ENCODE measurements around the gene PLXNA2. TPM values are rescaled to one million over a fixed set of nuclear protein-coding genes. Genes with fewer than 3 reads are reported as not detected.

Gene PLXNA2
- total RNA-seq, 2 experiments from 2014 or later = 0.15 to 0.26 TPM

DNA sequence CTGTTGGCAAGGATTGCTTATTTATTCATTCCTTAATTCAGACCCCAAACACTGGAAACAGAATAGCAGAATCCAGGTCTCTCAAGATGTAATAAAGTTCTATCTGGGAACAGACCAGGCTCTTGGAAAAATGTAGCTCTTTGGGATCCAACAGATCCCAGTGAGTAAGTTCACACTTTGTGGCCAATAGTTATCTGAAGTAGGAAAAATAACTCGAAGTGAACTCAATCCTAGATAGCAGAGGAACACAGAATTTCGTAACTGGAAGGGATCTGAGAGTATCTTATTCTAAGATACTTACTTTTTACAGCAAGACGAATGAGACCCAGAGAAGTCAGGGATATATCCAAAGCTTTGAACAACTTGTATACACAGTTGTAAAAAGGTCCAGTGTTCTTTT is 182.6 kb downstream of the PLXNA2 start:
- Mint-ChIP-seq H3K27me3 (peaks cover 13% of the 10 kb centered on the region), H3K9me3 (ENCODE audit: low read depth) (no peaks in the 10 kb centered on the region), H3K4me1 (no peaks in the 10 kb centered on the region), H3K36me3 (no peaks in the 10 kb centered on the region), H3K27ac (no peak overlapping the region), H3K4me3 (no peak overlapping the region)
- CTCF ChIA-PET = no interaction called here
- ATAC-seq = no peak
- no peak for DNase-seq

DNA sequence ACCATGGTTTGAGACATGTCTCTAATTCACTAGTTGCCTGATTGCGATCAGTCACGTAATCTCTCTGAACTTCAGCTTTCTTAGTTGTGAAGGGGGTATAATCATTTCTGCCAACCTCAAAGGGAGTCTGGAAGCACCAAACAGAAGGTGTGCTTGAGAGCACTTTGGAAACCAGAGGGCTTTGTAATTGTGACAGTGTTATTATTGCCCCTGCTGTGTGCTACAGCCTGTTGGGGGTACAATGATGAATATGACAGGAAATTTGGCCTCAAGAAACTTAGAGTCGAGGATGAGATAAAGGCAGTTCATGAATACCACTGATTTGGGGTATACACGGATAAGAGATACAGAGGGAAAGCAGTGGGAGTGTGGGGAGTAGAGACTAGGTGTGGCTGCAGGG is 183.1 kb downstream of the PLXNA2 start:
- H3K4me3 Mint-ChIP-seq = no peak overlapping the region
- ATAC-seq (no peak), DNase-seq (no peak)
- no peaks in the 10 kb centered on the region for H3K4me1 Mint-ChIP-seq
- CTCF ChIA-PET = no interaction called here
- no peak overlapping the region for H3K27ac Mint-ChIP-seq
- no peaks in the 10 kb centered on the region for H3K9me3 Mint-ChIP-seq (ENCODE audit: low read depth)
- H3K36me3 Mint-ChIP-seq = no peaks in the 10 kb centered on the region
- H3K27me3 Mint-ChIP-seq = peaks cover 16% of the 10 kb centered on the region

DNA sequence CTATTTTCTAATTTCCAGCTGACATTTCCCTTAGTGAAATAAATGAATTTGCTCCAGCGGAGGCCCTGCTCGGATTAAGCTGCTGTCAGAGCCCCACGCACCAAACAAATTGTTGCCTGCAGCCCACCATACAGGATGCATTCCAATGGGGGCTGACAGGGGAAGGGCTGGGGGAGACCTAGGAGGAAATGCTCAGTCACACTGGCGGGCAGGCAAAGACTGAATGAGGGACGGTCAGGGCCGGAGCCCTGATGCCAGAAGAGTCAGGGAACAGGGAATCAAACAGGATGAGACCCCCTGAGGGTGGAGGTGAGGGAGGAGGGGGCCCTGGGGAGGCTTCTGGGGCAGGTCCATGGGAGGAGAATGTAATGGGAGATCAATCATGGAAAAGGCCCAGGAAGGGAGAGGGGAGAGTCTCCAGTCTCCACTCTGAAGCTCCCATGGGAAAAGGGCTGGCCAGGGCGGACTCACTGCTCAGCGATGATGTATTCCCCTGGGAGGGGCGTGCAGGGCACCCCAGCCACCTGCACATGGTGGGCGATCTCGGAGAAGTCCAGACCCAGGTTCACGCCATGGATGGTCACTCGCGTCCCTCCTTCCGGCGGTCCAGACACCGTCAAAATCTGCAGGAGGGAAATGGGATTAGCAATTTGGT is 183.8 kb downstream of the PLXNA2 start:
- no peaks in the 10 kb centered on the region for H3K36me3 Mint-ChIP-seq
- CTCF ChIA-PET = no interaction called here
- H3K27me3 Mint-ChIP-seq = peaks cover 18% of the 10 kb centered on the region
- no peaks in the 10 kb centered on the region for H3K4me1 Mint-ChIP-seq
- no peaks in the 10 kb centered on the region for H3K9me3 Mint-ChIP-seq (ENCODE audit: low read depth)
- H3K27ac Mint-ChIP-seq = no peak overlapping the region
- H3K4me3 Mint-ChIP-seq = no peak overlapping the region
- DNase-seq (no peak), ATAC-seq (no peak)

DNA sequence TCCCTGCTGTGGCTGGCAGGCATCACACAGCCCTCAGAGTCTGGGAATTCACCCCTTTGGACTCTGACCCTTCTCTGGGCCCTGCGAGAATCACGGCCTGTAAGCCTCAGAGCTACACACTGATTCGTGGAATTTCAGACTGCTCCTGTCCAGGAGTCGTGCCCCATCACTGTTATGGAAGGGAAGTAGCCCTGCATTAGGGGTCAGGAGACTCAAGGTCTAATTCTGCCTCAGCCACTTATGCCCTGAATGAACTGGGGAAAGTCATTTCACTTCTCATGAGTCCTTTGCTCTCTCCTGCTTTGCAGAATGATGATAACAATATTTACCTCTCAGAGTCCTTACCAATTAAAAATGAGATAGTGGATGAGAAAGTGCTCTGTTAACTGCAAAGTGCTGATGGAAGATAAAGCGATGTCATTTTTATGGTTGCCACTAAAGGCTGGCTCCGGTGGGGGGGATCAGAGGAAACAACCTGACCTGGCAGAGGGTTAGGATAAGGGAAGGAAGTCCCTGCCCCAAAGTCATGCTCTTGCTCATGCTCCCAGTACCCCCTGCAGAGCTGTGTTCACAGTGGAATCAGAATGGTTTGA is 184.7 kb downstream of the PLXNA2 start:
- H3K9me3 Mint-ChIP-seq (ENCODE audit: low read depth) = no peaks in the 10 kb centered on the region
- H3K27ac Mint-ChIP-seq = no peak overlapping the region
- H3K4me3 Mint-ChIP-seq = no peak overlapping the region
- peaks cover 18% of the 10 kb centered on the region for H3K27me3 Mint-ChIP-seq
- no peaks in the 10 kb centered on the region for H3K36me3 Mint-ChIP-seq
- CTCF ChIA-PET = no interaction called here
- DNase-seq (no peak), ATAC-seq (no peak)
- no peaks in the 10 kb centered on the region for H3K4me1 Mint-ChIP-seq

DNA sequence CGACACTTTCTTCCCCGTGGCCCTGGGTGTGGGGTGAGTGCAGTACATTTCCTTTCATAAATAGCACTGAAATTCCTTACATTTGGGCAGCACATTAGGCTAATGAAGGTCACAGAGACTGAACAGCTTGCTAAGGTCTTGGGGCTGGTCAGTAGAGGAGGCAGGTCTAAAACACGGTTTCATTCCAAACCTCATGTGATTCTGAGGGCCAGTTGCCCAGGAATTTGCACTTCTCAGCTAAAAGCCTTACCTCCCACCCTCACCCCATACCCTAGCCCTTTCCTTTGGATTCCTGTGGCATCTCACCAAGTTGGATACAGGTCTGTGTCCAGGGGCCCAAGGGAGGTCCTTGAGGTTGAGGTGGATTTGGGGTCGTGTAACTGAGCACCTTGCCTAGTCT is 185.4 kb downstream of the PLXNA2 start:
- CTCF ChIA-PET = no interaction called here

DNA sequence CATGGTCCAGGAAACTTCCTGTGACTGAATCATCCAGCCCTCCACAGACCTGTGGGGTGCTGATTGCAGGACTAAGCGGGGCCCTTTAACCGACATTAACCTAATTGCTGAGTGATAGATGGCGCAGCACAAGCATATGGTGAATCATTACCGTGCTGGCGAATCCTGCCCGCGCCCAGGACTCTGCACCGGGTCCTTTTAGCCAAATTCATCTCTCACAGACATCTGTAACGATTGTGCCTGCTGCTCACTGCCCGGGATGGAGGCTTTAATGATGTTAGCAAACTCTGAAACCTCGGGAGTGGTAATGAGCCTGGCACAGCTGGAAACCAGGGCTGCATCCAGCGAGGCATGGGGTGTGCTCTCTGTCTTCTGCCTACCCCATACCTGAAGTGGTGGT is 185.9 kb downstream of the PLXNA2 start:
- Mint-ChIP-seq H3K4me3 (no peak overlapping the region), H3K27me3 (peaks cover 18% of the 10 kb centered on the region), H3K4me1 (no peaks in the 10 kb centered on the region), H3K36me3 (no peaks in the 10 kb centered on the region), H3K9me3 (ENCODE audit: low read depth) (no peaks in the 10 kb centered on the region), H3K27ac (no peak overlapping the region)
- CTCF ChIA-PET = interaction anchor here (1.4 kb wide), 1 partner anchor 9 kb away, joined by 3 read pairs; no protein-coding TSS in a partner anchor
- DNase-seq (no peak), ATAC-seq (no peak)

More for the DNA sequence above, 185.4 kb downstream of the PLXNA2 start:
- Mint-ChIP-seq H3K4me1 (no peaks in the 10 kb centered on the region), H3K27me3 (peaks cover 18% of the 10 kb centered on the region), H3K4me3 (no peak overlapping the region), H3K27ac (no peak overlapping the region), H3K36me3 (no peaks in the 10 kb centered on the region), H3K9me3 (ENCODE audit: low read depth) (no peaks in the 10 kb centered on the region)
- ATAC-seq = no peak
- no peak for DNase-seq

DNA sequence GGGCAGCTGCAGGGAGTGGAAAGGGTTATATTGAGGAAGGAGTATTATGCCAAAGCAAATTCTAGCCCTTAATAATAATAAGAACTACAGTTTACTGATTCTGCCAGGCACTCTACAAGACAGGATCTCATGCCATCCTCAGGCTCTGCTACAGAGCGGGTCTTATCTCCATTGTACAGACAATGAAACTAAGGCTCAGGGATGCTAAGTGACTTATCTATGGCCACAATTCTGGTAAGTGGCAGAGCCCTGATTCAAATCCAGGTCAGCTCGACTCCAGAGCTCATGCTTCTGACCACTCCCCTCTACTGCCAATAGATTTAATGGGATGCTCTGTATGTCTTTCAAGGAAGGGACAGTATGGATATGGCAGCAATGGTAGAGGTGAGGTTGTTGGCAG is 187.1 kb downstream of the PLXNA2 start:
- CTCF ChIA-PET = interaction anchor here (1.4 kb wide), 1 partner anchor 10 kb away, joined by 3 read pairs; no protein-coding TSS in a partner anchor
- Mint-ChIP-seq H3K4me3 (no peak overlapping the region), H3K9me3 (ENCODE audit: low read depth) (no peaks in the 10 kb centered on the region), H3K27ac (no peak overlapping the region), H3K27me3 (peaks cover 16% of the 10 kb centered on the region), H3K4me1 (no peaks in the 10 kb centered on the region), H3K36me3 (no peaks in the 10 kb centered on the region)
- DNase-seq (no peak), ATAC-seq (no peak)

DNA sequence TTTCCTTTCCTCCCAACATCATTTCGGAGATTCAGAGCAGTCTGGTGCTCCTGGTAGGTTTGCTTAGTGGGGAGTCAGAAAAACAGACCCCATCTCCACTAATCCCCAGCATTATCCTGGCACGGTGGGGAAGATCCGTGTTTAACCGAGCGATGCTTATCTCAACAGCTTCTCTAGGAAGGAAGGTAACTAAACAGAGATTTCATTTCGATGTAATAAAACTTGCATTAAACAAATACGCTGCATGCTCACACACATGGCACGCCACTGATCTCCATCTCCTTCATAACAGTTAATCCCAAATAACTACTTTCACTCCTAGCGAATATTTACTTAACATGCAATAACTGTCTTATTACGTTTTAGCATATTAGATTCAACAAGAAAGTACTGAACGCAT is 188.6 kb downstream of the PLXNA2 start:
- H3K4me3 Mint-ChIP-seq = no peak overlapping the region
- no peaks in the 10 kb centered on the region for H3K4me1 Mint-ChIP-seq
- CTCF ChIA-PET = no interaction called here
- H3K36me3 Mint-ChIP-seq = no peaks in the 10 kb centered on the region
- H3K27ac Mint-ChIP-seq = no peak overlapping the region
- peaks cover 13% of the 10 kb centered on the region for H3K27me3 Mint-ChIP-seq
- DNase-seq (no peak), ATAC-seq (no peak)
- H3K9me3 Mint-ChIP-seq (ENCODE audit: low read depth) = no peaks in the 10 kb centered on the region

DNA sequence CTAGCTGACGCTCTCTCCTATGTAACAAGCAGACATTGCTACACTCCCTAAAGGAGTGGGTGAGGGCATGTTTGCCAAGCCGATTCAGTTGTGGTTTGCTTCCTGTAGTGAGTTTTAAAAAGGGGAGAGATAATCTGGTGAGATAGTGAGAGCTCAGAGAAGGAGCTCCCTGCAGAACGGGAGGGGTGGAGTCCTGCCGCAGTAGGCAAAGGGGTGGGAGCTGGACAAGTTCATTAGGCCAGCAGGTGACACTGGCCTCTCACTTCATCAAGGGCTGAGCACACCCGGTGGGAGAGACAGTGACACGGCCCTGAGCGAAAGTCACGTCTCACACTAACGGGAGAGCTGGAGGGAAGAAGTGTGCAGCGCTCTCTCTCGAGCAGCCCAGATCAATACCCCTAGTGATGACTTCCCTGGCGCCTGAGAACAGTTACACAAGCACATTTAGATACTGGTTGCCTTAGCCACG is 189.2 kb downstream of the PLXNA2 start:
- no peaks in the 10 kb centered on the region for H3K36me3 Mint-ChIP-seq
- no peaks in the 10 kb centered on the region for H3K9me3 Mint-ChIP-seq (ENCODE audit: low read depth)
- no peak overlapping the region for H3K4me3 Mint-ChIP-seq
- H3K27ac Mint-ChIP-seq = no peak overlapping the region
- DNase-seq (no peak), ATAC-seq (no peak)
- H3K27me3 Mint-ChIP-seq = peaks cover 13% of the 10 kb centered on the region
- CTCF ChIA-PET = no interaction called here
- no peaks in the 10 kb centered on the region for H3K4me1 Mint-ChIP-seq

DNA sequence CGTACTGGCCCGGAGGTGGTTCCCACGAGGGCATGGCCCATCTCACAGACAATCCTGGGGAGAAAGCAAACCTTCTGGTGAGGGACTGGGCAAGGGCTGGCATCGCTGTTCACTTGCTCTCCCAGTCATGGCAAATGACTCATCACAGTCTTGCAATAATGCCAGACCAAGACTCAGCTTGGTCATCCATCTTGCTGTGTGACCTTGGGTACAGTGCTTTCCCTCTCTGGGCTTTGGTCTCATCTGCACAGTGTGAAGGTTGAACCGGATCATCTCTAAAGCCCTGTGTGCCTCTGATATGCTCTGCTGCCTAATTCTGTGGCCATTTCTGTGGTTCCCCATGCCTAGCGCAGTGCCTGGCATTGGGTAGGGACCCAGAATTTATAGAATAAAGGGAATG is 189.7 kb downstream of the PLXNA2 start:
- ATAC-seq = no peak
- no peak for DNase-seq
- no peaks in the 10 kb centered on the region for H3K4me1 Mint-ChIP-seq
- CTCF ChIA-PET = no interaction called here
- no peak overlapping the region for H3K27ac Mint-ChIP-seq
- H3K36me3 Mint-ChIP-seq = no peaks in the 10 kb centered on the region
- H3K27me3 Mint-ChIP-seq = peaks cover 13% of the 10 kb centered on the region
- no peaks in the 10 kb centered on the region for H3K9me3 Mint-ChIP-seq (ENCODE audit: low read depth)
- no peak overlapping the region for H3K4me3 Mint-ChIP-seq

DNA sequence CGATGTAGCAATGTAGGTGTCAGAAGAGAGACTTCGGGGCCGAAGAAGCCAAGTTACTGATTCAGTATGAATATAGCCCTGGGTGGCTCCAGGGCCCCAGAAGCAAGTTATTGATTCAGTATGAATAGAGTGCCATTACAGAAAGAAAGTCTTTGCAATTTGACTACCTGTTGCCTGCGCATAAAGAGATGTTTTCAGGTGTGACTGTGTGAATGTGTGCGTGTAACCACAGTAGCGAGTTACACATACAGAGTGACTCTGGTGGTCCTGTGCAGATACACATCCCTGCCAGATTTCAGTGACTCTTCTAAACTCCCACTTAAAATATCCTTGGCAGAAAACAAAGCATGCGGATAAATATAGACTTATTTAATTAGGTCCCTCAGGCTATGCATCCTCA is 190.5 kb downstream of the PLXNA2 start:
- CTCF ChIA-PET = no interaction called here
- H3K4me3 Mint-ChIP-seq = no peak overlapping the region
- DNase-seq (no peak), ATAC-seq (no peak)
- no peak overlapping the region for H3K27ac Mint-ChIP-seq
- no peaks in the 10 kb centered on the region for H3K4me1 Mint-ChIP-seq
- H3K9me3 Mint-ChIP-seq (ENCODE audit: low read depth) = no peaks in the 10 kb centered on the region
- H3K27me3 Mint-ChIP-seq = peaks cover 10% of the 10 kb centered on the region
- H3K36me3 Mint-ChIP-seq = no peaks in the 10 kb centered on the region

DNA sequence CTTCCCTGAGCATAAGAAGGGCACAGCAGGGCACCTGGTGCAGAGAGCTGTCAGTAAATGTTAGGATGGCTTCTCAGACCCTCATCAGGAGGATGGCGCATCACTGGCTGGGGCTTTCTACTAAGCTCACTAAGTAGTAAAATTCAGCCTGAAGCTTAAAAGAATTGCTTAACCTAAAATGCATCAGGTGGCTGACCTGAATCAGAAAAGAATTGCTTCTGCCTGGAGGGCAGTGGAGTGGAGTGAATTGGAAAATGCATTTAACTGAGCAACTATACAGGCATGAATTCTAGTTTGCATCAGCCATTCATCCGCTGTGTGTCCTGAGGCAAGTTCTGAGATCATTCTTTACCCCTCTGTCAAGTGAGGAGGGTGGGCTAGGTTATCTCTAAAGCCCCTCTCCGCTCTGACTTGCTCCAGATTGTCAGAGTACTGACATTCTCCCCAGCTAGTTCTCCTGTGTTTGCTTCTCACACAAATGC is 191.2 kb downstream of the PLXNA2 start:
- no peaks in the 10 kb centered on the region for H3K4me1 Mint-ChIP-seq
- CTCF ChIA-PET = no interaction called here
- H3K4me3 Mint-ChIP-seq = no peak overlapping the region
- H3K36me3 Mint-ChIP-seq = no peaks in the 10 kb centered on the region
- DNase-seq (no peak), ATAC-seq (no peak)
- H3K27ac Mint-ChIP-seq = no peak overlapping the region
- H3K27me3 Mint-ChIP-seq = peaks cover 10% of the 10 kb centered on the region
- no peaks in the 10 kb centered on the region for H3K9me3 Mint-ChIP-seq (ENCODE audit: low read depth)

DNA sequence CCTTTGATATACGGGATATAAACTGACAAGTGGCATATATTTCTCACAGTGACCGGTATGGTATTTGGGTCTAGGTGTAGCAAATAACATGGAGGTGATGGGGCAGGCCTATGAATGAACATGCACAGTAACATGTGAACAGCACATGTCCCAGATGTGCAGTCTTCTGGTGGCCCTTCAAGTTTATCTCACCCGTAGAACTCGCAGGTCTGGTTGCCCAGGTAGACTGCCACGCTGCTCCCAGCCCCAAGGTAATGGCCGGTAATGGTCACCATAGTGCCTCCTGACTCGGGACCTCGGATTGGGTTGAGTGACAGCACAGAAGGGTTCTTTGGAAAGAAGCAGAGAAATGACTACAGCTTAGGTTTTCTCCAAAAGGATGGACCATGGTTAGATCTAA is 192.0 kb downstream of the PLXNA2 start:
- no peak for DNase-seq
- H3K36me3 Mint-ChIP-seq = no peaks in the 10 kb centered on the region
- H3K4me1 Mint-ChIP-seq = no peaks in the 10 kb centered on the region
- CTCF ChIA-PET = no interaction called here
- H3K27me3 Mint-ChIP-seq = peaks cover 10% of the 10 kb centered on the region
- H3K4me3 Mint-ChIP-seq = no peak overlapping the region
- no peaks in the 10 kb centered on the region for H3K9me3 Mint-ChIP-seq (ENCODE audit: low read depth)
- no peak overlapping the region for H3K27ac Mint-ChIP-seq
- no peak for ATAC-seq

DNA sequence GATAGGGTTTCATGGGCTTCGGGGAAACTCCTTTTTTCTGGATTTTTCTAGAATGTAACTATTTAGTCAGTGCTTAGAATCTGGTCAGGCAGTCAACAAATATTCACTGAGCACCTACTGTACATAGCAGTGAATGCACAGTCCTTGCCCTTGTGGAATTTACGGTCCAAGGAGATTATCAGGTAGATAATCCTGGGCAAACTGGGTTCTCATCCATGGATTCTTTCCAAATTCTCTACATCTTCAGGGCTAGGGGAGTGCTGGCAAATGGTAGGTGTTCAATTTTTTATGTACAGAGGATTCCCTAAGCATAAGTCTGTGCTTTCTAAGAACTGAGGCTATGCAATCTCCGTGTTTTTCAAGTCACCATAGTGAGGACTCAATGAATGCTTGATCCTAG is 192.5 kb downstream of the PLXNA2 start:
- Mint-ChIP-seq H3K9me3 (ENCODE audit: low read depth) (no peaks in the 10 kb centered on the region), H3K4me1 (no peaks in the 10 kb centered on the region), H3K27ac (no peak overlapping the region), H3K4me3 (no peak overlapping the region), H3K27me3 (peaks cover 8% of the 10 kb centered on the region), H3K36me3 (no peaks in the 10 kb centered on the region)
- CTCF ChIA-PET = no interaction called here
- DNase-seq (no peak), ATAC-seq (no peak)
